Neural crest cell (in vitro differentiated cells): ENCODE results near the gene TAGAP. TPM values are rescaled to one million over a fixed set of nuclear protein-coding genes. Genes with fewer than 3 reads are reported as not detected.
"Not testable (repeated sequence)": the region's sequence is repeated elsewhere in the genome, so short reads cannot be mapped to it uniquely, and the experiment has no call there.

Experiments
- DNase-seq: peaks from one replicate; pipeline ENCODE4 v3.0.0; 2021; ENCODE audit warnings: low read depth, mixed read lengths, low spot score
- H3K27ac Mint-ChIP-seq: one replicate; pipeline ENCODE4 v1.8.0; 2021; ENCODE audit warnings: mild to moderate bottlenecking, mixed read lengths; ENCODE audit not compliant: unreplicated experiment
- H3K27me3 Mint-ChIP-seq: 2 replicates; pipeline ENCODE4 v1.8.0; 2021; ENCODE audit warnings: low read depth, mild to moderate bottlenecking, mixed read lengths
- H3K36me3 Mint-ChIP-seq: 2 replicates; pipeline ENCODE4 v1.8.0; 2021; ENCODE audit warnings: low read depth, mild to moderate bottlenecking, mixed read lengths
- H3K4me1 Mint-ChIP-seq: 2 replicates; pipeline ENCODE4 v1.8.0; 2021; ENCODE audit warnings: mixed read lengths
- H3K4me3 Mint-ChIP-seq: one replicate; pipeline ENCODE4 v1.8.0; 2021; ENCODE audit warnings: mild to moderate bottlenecking, mixed read lengths
- H3K9me3 Mint-ChIP-seq: 2 replicates; pipeline ENCODE4 v1.8.0; 2021; ENCODE audit warnings: mixed read lengths
- total RNA-seq: library from RNA; stranded (reverse); gene quantifications from 2 replicates; pipeline ENCODE4 v1.2.1, GENCODE V29; 2021
- TF ChIP-seq, protein P1 (sequence below): fragments of 200-600 bp; sonication (generic); conservative IDR thresholded peaks from 2 replicates; pipeline ENCODE4 v1.5.0; 2021; ENCODE audit warnings: antibody characterized with exemption, mild to moderate bottlenecking

Gene TAGAP
- total RNA-seq, 1 donor from 2014 or later: not detected

DNA sequence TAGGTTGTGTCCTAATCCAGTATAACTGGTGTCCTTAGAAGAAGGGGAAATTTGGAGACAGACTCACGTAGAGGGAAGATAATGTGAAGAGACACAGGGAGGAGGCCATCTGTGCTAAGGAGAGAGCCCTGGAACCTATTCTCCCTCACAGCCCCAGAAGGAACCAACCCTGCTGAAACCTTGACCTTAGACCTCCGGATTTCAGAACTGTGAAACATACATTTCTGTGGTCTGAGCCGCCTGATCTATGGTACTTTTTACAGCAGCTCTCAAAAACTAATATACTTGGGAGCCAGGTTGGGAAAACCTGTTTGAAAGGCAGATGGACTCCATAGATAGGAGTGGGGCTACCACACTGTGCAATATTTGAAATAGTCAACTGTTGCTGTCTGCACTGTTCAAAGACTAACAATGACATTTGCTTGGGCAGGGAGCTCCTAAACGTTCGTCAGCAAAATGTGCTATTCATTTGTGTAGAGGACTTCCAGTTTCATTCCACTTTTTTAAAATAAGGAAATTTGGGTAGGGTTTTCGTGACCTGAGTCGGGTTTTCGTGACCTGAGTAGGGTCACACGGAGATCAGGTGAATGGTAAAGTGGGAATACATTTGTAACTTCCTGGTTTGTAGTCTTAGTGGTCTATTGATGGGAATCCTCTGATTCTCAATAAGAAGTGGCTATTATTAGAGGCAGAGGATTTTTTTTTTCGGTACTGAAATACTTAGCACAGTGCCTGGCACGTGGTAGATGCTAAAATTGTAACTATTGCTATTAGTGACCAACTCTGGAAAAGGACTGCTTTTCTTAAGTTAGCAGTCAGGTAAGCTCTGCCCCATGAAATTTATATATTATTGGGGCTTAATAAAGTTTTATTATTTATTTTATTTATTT, 11.4 kb downstream of the TAGAP start:
- no peak for DNase-seq
- no peaks in the 10 kb centered on the region for H3K36me3 Mint-ChIP-seq
- H3K4me3 Mint-ChIP-seq: no peak overlapping the region
- TF ChIP-seq, protein P1, sequence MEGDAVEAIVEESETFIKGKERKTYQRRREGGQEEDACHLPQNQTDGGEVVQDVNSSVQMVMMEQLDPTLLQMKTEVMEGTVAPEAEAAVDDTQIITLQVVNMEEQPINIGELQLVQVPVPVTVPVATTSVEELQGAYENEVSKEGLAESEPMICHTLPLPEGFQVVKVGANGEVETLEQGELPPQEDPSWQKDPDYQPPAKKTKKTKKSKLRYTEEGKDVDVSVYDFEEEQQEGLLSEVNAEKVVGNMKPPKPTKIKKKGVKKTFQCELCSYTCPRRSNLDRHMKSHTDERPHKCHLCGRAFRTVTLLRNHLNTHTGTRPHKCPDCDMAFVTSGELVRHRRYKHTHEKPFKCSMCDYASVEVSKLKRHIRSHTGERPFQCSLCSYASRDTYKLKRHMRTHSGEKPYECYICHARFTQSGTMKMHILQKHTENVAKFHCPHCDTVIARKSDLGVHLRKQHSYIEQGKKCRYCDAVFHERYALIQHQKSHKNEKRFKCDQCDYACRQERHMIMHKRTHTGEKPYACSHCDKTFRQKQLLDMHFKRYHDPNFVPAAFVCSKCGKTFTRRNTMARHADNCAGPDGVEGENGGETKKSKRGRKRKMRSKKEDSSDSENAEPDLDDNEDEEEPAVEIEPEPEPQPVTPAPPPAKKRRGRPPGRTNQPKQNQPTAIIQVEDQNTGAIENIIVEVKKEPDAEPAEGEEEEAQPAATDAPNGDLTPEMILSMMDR: no peak
- H3K4me1 Mint-ChIP-seq: no peaks in the 10 kb centered on the region
- no peak overlapping the region for H3K27ac Mint-ChIP-seq
- H3K27me3 Mint-ChIP-seq: no peaks in the 10 kb centered on the region
- H3K9me3 Mint-ChIP-seq: no peaks in the 10 kb centered on the region

DNA sequence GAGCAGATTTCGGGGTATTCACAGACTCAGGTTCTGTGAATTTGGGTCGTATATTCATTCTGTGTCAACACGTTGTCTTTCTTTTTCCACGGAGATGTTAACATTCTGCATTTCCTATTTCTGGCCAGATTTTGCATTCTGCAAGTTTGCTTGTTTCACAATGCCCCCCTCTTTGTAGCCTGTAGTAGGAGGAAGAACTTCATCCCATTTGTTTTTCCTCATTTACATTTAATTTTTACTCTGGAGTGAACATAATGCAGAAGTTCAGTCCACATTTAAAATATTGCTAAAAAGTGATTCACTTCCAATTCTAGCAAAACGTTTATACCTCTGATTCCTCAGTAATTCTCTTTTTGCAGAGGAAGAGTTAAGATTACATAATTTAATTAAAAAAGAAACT, 12.9 kb downstream of the TAGAP start:
- TF ChIP-seq, protein P1: no peak
- Mint-ChIP-seq H3K4me1 (no peaks in the 10 kb centered on the region), H3K4me3 (no peak overlapping the region), H3K9me3 (no peaks in the 10 kb centered on the region), H3K27me3 (no peaks in the 10 kb centered on the region), H3K27ac (no peak overlapping the region), H3K36me3 (peaks cover 2% of the 10 kb centered on the region)
- DNase-seq: no peak

DNA sequence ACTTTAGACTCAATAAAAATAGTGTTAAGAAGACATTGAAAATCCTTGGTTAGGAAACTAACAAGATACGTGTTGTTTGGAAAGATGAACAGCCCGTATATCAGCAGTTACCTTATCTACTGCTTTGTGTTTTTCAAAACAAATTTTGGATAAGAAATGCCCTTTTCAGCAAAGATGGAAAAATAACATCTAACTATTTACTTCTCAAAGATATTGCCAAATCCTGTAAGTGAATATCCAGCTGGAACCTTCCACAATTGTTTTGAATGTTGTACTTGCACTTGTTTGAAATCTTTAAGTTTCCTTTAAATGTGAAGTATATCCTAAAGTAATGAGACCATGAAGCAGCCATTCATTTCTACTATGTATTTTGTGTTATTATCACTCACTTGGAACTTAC, 14.6 kb downstream of the TAGAP start:
- no peak overlapping the region for H3K4me3 Mint-ChIP-seq
- peaks cover 10% of the 10 kb centered on the region for H3K36me3 Mint-ChIP-seq
- peaks cover 9% of the 10 kb centered on the region for H3K9me3 Mint-ChIP-seq
- no peak for DNase-seq
- no peaks in the 10 kb centered on the region for H3K4me1 Mint-ChIP-seq
- TF ChIP-seq, protein P1: no peak
- H3K27ac Mint-ChIP-seq: no peak overlapping the region
- H3K27me3 Mint-ChIP-seq: no peaks in the 10 kb centered on the region

DNA sequence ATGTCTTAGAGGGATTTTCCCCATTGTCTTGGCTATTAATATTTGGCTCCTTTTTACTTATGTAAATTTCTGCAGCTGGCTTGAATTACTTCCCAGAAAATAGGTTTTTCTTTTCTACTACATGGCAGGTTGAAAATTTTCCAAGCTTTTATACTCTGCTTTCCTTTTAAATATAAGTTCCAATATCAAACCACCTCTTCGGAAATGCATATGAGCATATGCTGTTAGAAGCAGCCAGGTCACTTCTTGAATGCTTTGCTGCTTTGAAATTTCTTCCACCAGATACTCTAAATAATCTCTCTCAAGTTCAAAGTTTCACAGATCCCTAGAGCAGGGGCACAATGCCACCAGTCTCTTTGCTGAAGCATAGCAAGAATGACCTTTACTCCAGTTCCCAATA, 19.6 kb downstream of the TAGAP start:
- H3K4me3 Mint-ChIP-seq, H3K27me3 Mint-ChIP-seq, H3K4me1 Mint-ChIP-seq, DNase-seq, H3K27ac Mint-ChIP-seq: not testable (repeated sequence)
- H3K9me3 Mint-ChIP-seq: peaks cover 16% of the 10 kb centered on the region
- peaks cover 14% of the 10 kb centered on the region for H3K36me3 Mint-ChIP-seq

DNA sequence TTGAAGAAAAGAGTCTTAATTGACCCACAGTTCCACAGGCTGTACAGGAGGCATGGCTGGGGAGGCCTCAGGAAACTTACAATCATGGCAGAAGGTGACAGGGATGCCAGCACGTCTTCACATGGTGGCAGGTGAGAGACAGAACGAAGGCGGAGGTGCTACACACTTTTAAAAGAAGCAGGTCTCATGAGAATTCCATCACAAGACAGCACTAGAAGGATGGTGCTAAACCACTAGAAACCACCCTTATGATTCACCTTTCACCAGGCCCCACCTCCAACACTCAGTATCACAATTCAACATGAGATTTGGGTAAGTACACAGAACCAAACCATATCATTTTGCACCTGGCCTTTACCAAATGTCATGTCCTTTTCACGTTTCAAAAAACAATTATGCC, 20.9 kb downstream of the TAGAP start:
- H3K27ac Mint-ChIP-seq: no peak overlapping the region
- TF ChIP-seq, protein P1: no peak
- no peak overlapping the region for H3K4me3 Mint-ChIP-seq
- peaks cover 16% of the 10 kb centered on the region for H3K9me3 Mint-ChIP-seq
- no peaks in the 10 kb centered on the region for H3K4me1 Mint-ChIP-seq
- no peak for DNase-seq
- H3K27me3 Mint-ChIP-seq: no peaks in the 10 kb centered on the region
- peaks cover 14% of the 10 kb centered on the region for H3K36me3 Mint-ChIP-seq

DNA sequence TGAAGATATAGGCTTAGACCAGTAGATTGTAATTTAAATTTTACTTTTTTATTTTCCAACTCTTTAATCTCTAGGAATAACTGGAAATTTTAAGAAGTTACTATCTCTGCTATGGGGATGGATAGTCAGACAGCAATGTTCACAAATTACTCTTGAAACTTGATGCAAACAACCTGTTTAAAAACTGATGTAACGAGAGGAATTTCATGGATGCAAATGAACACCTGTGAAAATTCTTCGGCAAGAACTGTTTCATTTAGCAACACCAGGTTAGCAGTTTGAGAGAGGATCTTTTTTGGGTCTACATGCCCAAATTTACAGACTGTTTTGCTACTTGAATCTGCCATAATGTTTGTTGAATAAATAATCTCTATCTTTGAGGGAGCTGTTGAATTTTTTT, 24.8 kb downstream of the TAGAP start:
- DNase-seq: no peak
- peaks cover 7% of the 10 kb centered on the region for H3K9me3 Mint-ChIP-seq
- no peak overlapping the region for H3K4me3 Mint-ChIP-seq
- no peak overlapping the region for H3K27ac Mint-ChIP-seq
- peaks cover 4% of the 10 kb centered on the region for H3K36me3 Mint-ChIP-seq
- no peaks in the 10 kb centered on the region for H3K27me3 Mint-ChIP-seq
- TF ChIP-seq, protein P1: no peak
- H3K4me1 Mint-ChIP-seq: no peaks in the 10 kb centered on the region
